ENCODE results near the gene VAMP7. TPM values are rescaled to one million over a fixed set of nuclear protein-coding genes. Genes with fewer than 3 reads are reported as not detected.

Gene VAMP7
- total and polyA plus RNA-seq, 2 of the 13 experiments (the other 11 are each of a cell fraction or from before 2014, with no cell fraction given): 13.4 to 20.7 TPM

DNA sequence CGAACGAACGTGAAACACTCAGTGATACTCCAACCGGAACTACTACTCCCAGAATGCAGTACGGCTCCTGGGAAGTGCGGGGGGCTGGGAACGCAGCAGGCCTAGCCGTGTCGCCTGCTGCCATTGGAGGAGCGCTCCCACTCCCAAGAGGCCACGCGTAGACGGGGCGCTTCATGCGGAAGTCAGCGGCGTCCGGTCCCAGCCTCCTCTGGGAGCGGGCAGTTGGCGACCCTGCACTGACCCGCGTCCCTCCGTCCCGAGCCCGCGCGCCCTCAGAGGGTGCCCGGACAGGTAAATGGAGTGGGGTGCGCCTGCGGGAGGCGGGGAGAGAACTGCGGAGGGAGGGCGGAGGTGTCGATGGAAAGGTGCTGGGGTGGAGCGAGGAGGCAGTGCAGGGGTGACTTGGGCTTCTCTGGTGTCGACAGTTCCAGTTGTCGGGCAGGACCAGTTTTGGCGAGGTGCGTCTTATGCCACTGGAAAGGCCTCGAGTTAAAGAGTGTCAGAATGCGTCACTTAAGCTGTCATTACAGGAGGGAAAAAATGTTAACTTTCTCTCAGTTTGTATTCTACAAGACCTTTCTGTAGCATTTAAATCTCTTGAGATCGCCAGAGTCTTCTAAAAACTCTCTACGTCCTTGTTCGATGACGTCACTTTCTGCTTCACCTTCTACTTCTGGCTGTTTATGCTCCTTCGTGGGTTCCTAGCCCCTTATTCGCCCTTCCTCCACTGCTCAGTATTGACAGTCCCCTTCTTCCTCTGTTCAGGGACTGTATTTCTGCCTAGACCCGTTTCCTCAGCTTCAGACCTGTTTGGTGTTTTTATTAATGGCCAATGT lies at the start of gene VAMP7 (continued):
- no peak for TF ChIP-seq HMGA1 (CRISPR knock-in tag; conservative IDR thresholded peaks at IDR 0.05)
- TF ChIP-seq MAFK (conservative IDR thresholded peaks at IDR 0.05 in 1 of 2, IDR thresholded peaks at IDR 0.05 in 1 of 2; ENCODE audit: low read length in 2 of 2): no peak
- peak; percentile 95 for TF ChIP-seq GABPB1 (CRISPR knock-in tag; IDR thresholded peaks at IDR 0.05)
- peak; percentile 37; the same call in 1 of the 2 replicates for TF ChIP-seq NFKB2 (CRISPR knock-in tag; IDR thresholded peaks at IDR 0.05; ENCODE audit: borderline replicate concordance)
- TF ChIP-seq HOXA3 (CRISPR knock-in tag; IDR thresholded peaks at IDR 0.05): peak; percentile 23; the same call in 1 of the 2 replicates
- TF ChIP-seq, protein P1, sequence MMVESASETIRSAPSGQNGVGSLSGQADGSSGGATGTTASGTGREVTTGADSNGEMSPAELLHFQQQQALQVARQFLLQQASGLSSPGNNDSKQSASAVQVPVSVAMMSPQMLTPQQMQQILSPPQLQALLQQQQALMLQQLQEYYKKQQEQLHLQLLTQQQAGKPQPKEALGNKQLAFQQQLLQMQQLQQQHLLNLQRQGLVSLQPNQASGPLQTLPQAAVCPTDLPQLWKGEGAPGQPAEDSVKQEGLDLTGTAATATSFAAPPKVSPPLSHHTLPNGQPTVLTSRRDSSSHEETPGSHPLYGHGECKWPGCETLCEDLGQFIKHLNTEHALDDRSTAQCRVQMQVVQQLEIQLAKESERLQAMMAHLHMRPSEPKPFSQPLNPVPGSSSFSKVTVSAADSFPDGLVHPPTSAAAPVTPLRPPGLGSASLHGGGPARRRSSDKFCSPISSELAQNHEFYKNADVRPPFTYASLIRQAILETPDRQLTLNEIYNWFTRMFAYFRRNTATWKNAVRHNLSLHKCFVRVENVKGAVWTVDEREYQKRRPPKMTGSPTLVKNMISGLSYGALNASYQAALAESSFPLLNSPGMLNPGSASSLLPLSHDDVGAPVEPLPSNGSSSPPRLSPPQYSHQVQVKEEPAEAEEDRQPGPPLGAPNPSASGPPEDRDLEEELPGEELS (CRISPR knock-in tag; IDR thresholded peaks at IDR 0.05): 0 out of 2 replicates have a peak, but pooled peaks have one; percentile 30
- TF ChIP-seq SALL1 (CRISPR knock-in tag; IDR thresholded peaks at IDR 0.05): peak; percentile 60
- TF ChIP-seq NFYC (CRISPR knock-in tag; IDR thresholded peaks at IDR 0.05): peak; percentile 92
- peak; percentile 73 for TF ChIP-seq ZNF777 (CRISPR knock-in tag; IDR thresholded peaks at IDR 0.05)
- peak; percentile 68 for TF ChIP-seq POLR2AphosphoS5 (IDR thresholded peaks at IDR 0.05; ENCODE audit: low read depth, low read length)
- TF ChIP-seq, protein P2, sequence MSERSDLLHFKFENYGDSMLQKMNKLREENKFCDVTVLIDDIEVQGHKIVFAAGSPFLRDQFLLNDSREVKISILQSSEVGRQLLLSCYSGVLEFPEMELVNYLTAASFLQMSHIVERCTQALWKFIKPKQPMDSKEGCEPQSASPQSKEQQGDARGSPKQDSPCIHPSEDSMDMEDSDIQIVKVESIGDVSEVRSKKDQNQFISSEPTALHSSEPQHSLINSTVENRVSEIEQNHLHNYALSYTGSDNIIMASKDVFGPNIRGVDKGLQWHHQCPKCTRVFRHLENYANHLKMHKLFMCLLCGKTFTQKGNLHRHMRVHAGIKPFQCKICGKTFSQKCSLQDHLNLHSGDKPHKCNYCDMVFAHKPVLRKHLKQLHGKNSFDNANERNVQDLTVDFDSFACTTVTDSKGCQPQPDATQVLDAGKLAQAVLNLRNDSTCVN (CRISPR knock-in tag; IDR thresholded peaks at IDR 0.05; ENCODE audit: borderline replicate concordance): peak; percentile 25; the same call in 1 of the 2 replicates
